ENCODE results near the gene ARID3C. TPM values are rescaled to one million over a fixed set of nuclear protein-coding genes. Genes with fewer than 3 reads are reported as not detected.

ARID3C gene
- total and polyA plus RNA-seq, 2 experiments from 2014 or later = 0.21 to 0.27 TPM

DNA sequence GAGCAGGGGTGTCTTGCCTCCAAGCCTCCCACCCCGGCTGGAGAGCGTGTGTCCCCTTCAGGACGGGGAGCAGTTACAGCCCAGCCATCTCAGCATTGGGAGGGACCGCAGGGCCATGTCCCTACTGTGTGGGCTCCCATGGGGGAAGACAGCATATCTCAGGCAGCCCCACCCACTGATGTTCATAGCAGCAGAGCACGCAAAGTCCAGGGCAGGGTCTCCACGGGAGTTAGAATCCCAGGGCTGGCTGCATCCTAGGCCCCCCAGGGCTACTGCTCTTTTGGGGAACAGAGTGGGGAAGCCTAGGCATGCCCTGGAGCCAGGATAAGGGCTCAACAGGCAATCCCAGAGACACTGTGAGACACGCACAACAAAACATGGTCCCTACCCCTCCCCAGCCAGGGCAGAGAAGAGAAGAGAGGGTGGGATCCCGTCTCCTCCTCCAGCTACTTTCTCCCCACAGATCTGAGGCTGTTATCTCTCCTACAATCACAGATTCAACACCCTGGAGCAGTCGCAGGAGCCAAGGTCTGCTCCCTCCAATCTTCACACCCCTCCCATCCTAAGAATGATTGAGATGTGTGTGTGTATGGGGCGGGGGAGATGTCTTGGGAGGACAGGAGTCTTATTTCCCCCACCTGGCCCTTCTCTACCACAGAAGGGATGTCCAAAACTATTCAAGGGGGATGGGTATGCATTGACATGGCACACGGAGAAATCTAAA, 42.8 kb downstream of the ARID3C start:
- Histone ChIP-seq H3K27ac (no peak overlapping the region), H3K9me3 (ENCODE audit: low read depth) (no peaks in the 10 kb centered on the region), H3K27me3 (peaks cover 81% of the 10 kb centered on the region), H3K36me3 (replicated peaks; ENCODE audit: insufficient read depth, low read depth) (no peaks in the 10 kb centered on the region), H3K4me2 (no peak overlapping the region), H3K79me2 (no peaks in the 10 kb centered on the region), H3K4me1 (ENCODE audit: insufficient read depth) (peaks cover 24% of the 10 kb centered on the region), H3K9me2 (replicated peaks; ENCODE audit: insufficient read depth) (no peaks in the 10 kb centered on the region), H4K20me1 (ENCODE audit: insufficient read depth, poor library complexity, severe bottlenecking) (no peaks in the 10 kb centered on the region), H2AFZ (no peak overlapping the region), H3K4me3 (no peak overlapping the region)
- 35% methylated on average over 11 of the region's 11 CpGs for WGBS (ENCODE audit: low lambda C conversion rate, missing lambda C conversion rate)
- DNase-seq (ENCODE audit: low spot score) = no peak
- TF ChIP-seq EZH2 (IDR thresholded peaks at IDR 0.05; ENCODE audit: borderline replicate concordance) (no peak), EZH2phosphoT487 (IDR thresholded peaks at IDR 0.05; ENCODE audit: low read depth, severe bottlenecking, unreplicated experiment) (no peak)
- TF ChIP-seq, protein P1, sequence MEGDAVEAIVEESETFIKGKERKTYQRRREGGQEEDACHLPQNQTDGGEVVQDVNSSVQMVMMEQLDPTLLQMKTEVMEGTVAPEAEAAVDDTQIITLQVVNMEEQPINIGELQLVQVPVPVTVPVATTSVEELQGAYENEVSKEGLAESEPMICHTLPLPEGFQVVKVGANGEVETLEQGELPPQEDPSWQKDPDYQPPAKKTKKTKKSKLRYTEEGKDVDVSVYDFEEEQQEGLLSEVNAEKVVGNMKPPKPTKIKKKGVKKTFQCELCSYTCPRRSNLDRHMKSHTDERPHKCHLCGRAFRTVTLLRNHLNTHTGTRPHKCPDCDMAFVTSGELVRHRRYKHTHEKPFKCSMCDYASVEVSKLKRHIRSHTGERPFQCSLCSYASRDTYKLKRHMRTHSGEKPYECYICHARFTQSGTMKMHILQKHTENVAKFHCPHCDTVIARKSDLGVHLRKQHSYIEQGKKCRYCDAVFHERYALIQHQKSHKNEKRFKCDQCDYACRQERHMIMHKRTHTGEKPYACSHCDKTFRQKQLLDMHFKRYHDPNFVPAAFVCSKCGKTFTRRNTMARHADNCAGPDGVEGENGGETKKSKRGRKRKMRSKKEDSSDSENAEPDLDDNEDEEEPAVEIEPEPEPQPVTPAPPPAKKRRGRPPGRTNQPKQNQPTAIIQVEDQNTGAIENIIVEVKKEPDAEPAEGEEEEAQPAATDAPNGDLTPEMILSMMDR (IDR thresholded peaks at IDR 0.05; ENCODE audit: poor library complexity) = no peak

DNA sequence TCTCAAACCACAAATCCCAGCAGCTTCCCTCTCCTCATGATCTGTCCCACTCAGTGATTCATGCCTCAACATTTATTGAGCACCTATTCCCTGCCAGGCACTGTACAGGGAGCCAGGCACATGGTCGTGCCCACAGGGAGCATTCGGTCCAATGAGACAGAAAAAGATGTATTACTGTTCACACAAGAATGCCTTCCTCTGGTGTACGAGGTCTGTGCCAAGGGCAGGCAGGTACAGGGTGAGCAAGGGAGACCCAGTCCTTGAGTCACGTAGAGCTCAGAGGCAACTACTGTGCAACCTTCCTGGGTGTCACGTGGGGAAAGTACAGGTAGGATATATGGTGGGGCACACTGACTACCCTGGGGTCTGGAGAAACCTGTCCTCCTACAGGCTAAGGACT, 43.9 kb downstream of the ARID3C start:
- Histone ChIP-seq H4K20me1 (ENCODE audit: insufficient read depth, poor library complexity, severe bottlenecking) (no peaks in the 10 kb centered on the region), H3K79me2 (no peaks in the 10 kb centered on the region), H3K9me3 (ENCODE audit: low read depth) (no peaks in the 10 kb centered on the region), H3K36me3 (replicated peaks; ENCODE audit: insufficient read depth, low read depth) (no peaks in the 10 kb centered on the region), H3K4me3 (no peak overlapping the region), H2AFZ (no peak overlapping the region), H3K27ac (no peak overlapping the region), H3K27me3 (peaks cover 80% of the 10 kb centered on the region), H3K9me2 (replicated peaks; ENCODE audit: insufficient read depth) (no peaks in the 10 kb centered on the region), H3K4me1 (ENCODE audit: insufficient read depth) (peaks cover 12% of the 10 kb centered on the region), H3K4me2 (no peak overlapping the region)
- TF ChIP-seq EZH2phosphoT487 (IDR thresholded peaks at IDR 0.05; ENCODE audit: low read depth, severe bottlenecking, unreplicated experiment) (no peak), EZH2 (IDR thresholded peaks at IDR 0.05; ENCODE audit: borderline replicate concordance) (no peak)
- TF ChIP-seq, protein P1 (IDR thresholded peaks at IDR 0.05; ENCODE audit: poor library complexity) = no peak
- DNase-seq (ENCODE audit: low spot score) = no peak
- 85% methylated on average over 5 of the region's 5 CpGs for WGBS (ENCODE audit: low lambda C conversion rate, missing lambda C conversion rate)

DNA sequence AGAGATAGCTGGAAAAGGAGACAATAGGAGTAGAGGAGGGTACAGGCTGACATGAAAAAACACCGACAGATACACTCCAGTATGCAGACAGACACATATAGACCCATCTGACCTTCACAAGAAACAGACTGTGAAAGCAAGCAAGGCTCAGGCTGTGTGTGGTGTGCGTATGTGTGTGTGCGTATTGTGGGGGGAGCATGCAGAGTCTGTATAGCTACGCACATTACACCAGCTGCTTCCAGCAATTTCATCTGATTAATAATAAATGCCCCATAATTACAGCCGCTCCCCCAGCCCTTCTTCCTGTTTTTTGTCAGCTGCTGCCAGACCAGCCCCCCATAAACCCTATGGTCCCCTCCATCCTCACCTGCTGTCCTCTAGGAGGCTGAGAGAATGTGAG, 46.1 kb downstream of the ARID3C start:
- no peak overlapping the region for H3K4me3 ChIP-seq
- no peak overlapping the region for H3K27ac ChIP-seq
- no peak overlapping the region for H2AFZ ChIP-seq
- H3K27me3 ChIP-seq = peaks cover 82% of the 10 kb centered on the region
- no peaks in the 10 kb centered on the region for H3K36me3 ChIP-seq (replicated peaks; ENCODE audit: insufficient read depth, low read depth)
- no peaks in the 10 kb centered on the region for H4K20me1 ChIP-seq (ENCODE audit: insufficient read depth, poor library complexity, severe bottlenecking)
- H3K4me2 ChIP-seq = no peak overlapping the region
- no peaks in the 10 kb centered on the region for H3K9me2 ChIP-seq (replicated peaks; ENCODE audit: insufficient read depth)
- TF ChIP-seq EZH2 (IDR thresholded peaks at IDR 0.05; ENCODE audit: borderline replicate concordance) = no peak
- 89% methylated on average over 5 of the region's 5 CpGs for WGBS (ENCODE audit: low lambda C conversion rate, missing lambda C conversion rate)
- no peaks in the 10 kb centered on the region for H3K9me3 ChIP-seq (ENCODE audit: low read depth)
- H3K79me2 ChIP-seq = no peaks in the 10 kb centered on the region
- no peak for DNase-seq (ENCODE audit: low spot score)
- peaks cover 16% of the 10 kb centered on the region for H3K4me1 ChIP-seq (ENCODE audit: insufficient read depth)

DNA sequence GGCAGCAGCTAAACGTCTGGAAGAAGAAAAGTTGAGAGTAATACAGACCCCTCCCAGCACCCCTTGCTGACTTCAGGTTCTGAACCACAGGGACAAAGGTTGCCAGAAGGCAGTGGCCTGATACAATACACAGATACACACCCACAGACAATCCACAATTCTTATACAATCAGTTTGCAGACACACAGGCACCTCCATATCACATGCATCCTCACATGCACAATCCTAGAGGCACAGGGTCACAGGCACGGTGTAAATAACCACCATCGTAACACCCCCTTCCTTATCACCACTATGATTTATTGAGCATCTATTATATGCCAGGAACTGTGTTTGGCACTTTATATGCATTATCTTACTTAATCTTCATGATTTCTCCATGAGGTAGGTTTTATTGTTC, 47.5 kb downstream of the ARID3C start:
- Histone ChIP-seq H2AFZ (no peak overlapping the region), H4K20me1 (ENCODE audit: insufficient read depth, poor library complexity, severe bottlenecking) (no peaks in the 10 kb centered on the region), H3K9me3 (ENCODE audit: low read depth) (no peaks in the 10 kb centered on the region), H3K4me3 (no peak overlapping the region), H3K9me2 (replicated peaks; ENCODE audit: insufficient read depth) (no peaks in the 10 kb centered on the region), H3K79me2 (no peaks in the 10 kb centered on the region), H3K27me3 (peaks cover 82% of the 10 kb centered on the region), H3K4me1 (ENCODE audit: insufficient read depth) (peaks cover 26% of the 10 kb centered on the region), H3K36me3 (replicated peaks; ENCODE audit: insufficient read depth, low read depth) (no peaks in the 10 kb centered on the region), H3K27ac (no peak overlapping the region), H3K4me2 (no peak overlapping the region)
- DNase-seq (ENCODE audit: low spot score) = no peak
- TF ChIP-seq, protein P1 (IDR thresholded peaks at IDR 0.05; ENCODE audit: poor library complexity) = no peak
- TF ChIP-seq EZH2 (IDR thresholded peaks at IDR 0.05; ENCODE audit: borderline replicate concordance) = no peak
- TF ChIP-seq EZH2phosphoT487 (IDR thresholded peaks at IDR 0.05; ENCODE audit: low read depth, severe bottlenecking, unreplicated experiment) = no peak
- WGBS (ENCODE audit: low lambda C conversion rate, missing lambda C conversion rate) = 70% methylated on average over 3 of the region's 3 CpGs
